ENCODE data around the gene KCTD7. TPM values are rescaled to one million over a fixed set of nuclear protein-coding genes. Genes with fewer than 3 reads are reported as not detected.

The KCTD7 gene
- total and polyA plus RNA-seq, 2 of the 13 experiments (the other 11 are each of a cell fraction or from before 2014, with no cell fraction given): 7.3 to 13.5 TPM

- TF ChIP-seq DBP (CRISPR knock-in tag; IDR thresholded peaks at IDR 0.05; ENCODE audit: not compliant biosample characterization) (no peak), ZNF362 (CRISPR knock-in tag; IDR thresholded peaks at IDR 0.05; ENCODE audit: borderline replicate concordance) (no peak), NAIF1 (CRISPR knock-in tag; IDR thresholded peaks at IDR 0.05; ENCODE audit: borderline replicate concordance) (no peak), ZBTB37 (CRISPR knock-in tag; IDR thresholded peaks at IDR 0.05) (no peak), CTCF (CRISPR knock-in tag; IDR thresholded peaks at IDR 0.05) (peak; percentile 30), U2AF2 (IDR thresholded peaks at IDR 0.05; ENCODE audit: low read depth, low read length) (no peak), ZNF891 (CRISPR knock-in tag; IDR thresholded peaks at IDR 0.05) (peak; percentile 53; the same call in 1 of the 2 replicates), ATF1 (CRISPR knock-in tag; IDR thresholded peaks at IDR 0.05) (peak; percentile 69), SAFB2 (CRISPR knock-in tag; IDR thresholded peaks at IDR 0.05; ENCODE audit: borderline replicate concordance, low read depth) (peak; percentile 58; the same call in 1 of the 2 replicates), ZNF788 (CRISPR knock-in tag; IDR thresholded peaks at IDR 0.05; ENCODE audit: borderline replicate concordance) (peak; percentile 40; the same call in 1 of the 2 replicates), IKZF5 (CRISPR knock-in tag; IDR thresholded peaks at IDR 0.05) (peak; percentile 67), PPARG (CRISPR knock-in tag; conservative IDR thresholded peaks at IDR 0.05) (0 out of 2 replicates have a peak, but pooled peaks have one; percentile 30), IRF2 (CRISPR knock-in tag; IDR thresholded peaks at IDR 0.05) (no peak; the same call in 1 of the 2 replicates), TCF7L2 (IDR thresholded peaks at IDR 0.05; ENCODE audit: low read depth, low read length) (no peak), ELF1 (CRISPR knock-in tag; IDR thresholded peaks at IDR 0.05) (0 out of 2 replicates have a peak, but pooled peaks have one; percentile 10), MIXL1 (CRISPR knock-in tag; IDR thresholded peaks at IDR 0.05) (0 out of 2 replicates have a peak, but pooled peaks have one; percentile 25), KLF13 (CRISPR knock-in tag; IDR thresholded peaks at IDR 0.05) (no peak), ZBTB7A (CRISPR knock-in tag; IDR thresholded peaks at IDR 0.05) (peak; percentile 37; the same call in 1 of the 2 replicates), ZNF605 (CRISPR knock-in tag; IDR thresholded peaks at IDR 0.05) (peak; percentile 51; the same call in 1 of the 2 replicates), MEIS2 (CRISPR knock-in tag; IDR thresholded peaks at IDR 0.05) (peak; percentile 24; the same call in 1 of the 2 replicates), HOXA3 (CRISPR knock-in tag; IDR thresholded peaks at IDR 0.05) (peak; percentile 36)
Observed at GRCh38 chr7:66628361-66629221, at the start of gene KCTD7 (continued).

All from HepG2 (cell line).